ENCODE results near the gene ST6GAL1.

- TF ChIP-seq, protein P1, sequence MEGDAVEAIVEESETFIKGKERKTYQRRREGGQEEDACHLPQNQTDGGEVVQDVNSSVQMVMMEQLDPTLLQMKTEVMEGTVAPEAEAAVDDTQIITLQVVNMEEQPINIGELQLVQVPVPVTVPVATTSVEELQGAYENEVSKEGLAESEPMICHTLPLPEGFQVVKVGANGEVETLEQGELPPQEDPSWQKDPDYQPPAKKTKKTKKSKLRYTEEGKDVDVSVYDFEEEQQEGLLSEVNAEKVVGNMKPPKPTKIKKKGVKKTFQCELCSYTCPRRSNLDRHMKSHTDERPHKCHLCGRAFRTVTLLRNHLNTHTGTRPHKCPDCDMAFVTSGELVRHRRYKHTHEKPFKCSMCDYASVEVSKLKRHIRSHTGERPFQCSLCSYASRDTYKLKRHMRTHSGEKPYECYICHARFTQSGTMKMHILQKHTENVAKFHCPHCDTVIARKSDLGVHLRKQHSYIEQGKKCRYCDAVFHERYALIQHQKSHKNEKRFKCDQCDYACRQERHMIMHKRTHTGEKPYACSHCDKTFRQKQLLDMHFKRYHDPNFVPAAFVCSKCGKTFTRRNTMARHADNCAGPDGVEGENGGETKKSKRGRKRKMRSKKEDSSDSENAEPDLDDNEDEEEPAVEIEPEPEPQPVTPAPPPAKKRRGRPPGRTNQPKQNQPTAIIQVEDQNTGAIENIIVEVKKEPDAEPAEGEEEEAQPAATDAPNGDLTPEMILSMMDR (IDR thresholded peaks at IDR 0.05; ENCODE audit: borderline replicate concordance, extremely low read depth, low read length, poor library complexity, severe bottlenecking): no peak
- no peak for TF ChIP-seq EZH2 (IDR thresholded peaks at IDR 0.05; ENCODE audit: borderline replicate concordance, low read depth, low read length, severe bottlenecking)
These were observed 139.7 kb downstream of the ST6GAL1 start for GRCh38 chr3:187069857-187070516.

Data from DND-41 (cell line).